ENCODE results near the gene PEF1. TPM values are rescaled to one million over a fixed set of nuclear protein-coding genes. Genes with fewer than 3 reads are reported as not detected.
A peak's percentile ranks its signal among the peaks of the same experiment; 100 is the strongest.

Gene PEF1
- total RNA-seq, 1 donor from 2014 or later = 31.1 TPM

DNA sequence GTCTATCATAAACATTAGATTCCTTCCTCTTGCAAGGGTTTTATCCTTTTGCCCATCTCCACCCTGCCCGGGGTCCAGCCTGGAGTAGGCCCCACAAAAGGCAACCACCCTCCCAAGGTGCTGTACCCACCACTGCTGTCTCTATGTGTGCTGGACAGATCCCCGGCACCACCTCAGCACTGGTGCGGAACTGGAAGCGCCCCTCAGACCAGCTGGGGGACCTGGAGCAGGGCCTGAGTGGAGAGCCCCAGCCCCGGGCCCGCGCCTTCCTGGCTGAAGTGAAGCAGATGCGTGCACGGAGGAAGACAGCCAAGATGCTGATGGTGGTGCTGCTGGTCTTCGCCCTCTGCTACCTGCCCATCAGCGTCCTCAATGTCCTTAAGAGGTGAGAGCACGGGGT is 21.3 kb downstream of the PEF1 start:
- no peak for DNase-seq
- no peak for ATAC-seq (ENCODE audit: poor library complexity)
- intact Hi-C loops (cut with DNase I) = no loop called here

DNA sequence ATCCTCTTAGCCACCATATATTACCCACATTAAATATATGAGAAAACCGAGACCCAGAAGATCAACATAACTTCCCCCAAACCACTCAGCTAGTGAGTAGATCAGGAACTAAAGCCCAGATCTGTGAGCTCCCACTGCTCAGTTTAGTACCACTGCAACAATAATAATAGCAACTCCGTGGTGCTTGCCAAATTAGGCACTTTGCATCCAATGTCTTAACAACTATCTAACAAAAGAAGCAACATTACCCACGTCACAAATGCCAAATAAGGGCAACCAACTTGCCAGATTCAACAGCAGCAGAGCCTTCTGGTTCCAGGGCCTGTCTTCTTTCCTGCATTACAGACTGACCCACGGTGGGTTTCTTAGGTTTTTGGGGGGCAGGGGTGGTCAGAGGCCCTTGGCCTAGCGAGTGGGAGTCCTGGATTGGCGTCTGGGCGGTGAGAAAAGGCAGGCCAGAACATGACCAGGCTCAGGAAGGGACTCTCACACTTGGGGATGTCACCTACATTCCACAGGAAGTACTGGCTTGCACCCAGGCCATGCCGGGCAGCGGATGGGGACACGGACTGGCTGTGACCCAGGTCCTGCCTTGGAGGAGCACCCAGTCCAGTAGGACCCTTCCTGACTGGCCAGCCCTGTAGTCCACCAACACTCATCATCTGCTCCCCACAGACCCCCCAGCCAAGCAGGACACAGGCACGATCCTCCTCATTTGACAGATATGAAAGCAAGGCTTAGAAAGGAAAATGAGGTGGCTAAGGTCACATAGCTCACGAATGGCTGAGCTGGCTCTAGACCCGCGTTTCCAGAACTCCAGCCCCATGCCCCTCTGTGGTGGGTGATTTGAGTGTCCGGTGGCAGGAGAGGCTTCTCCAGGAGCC is 22.6 kb downstream of the PEF1 start:
- ATAC-seq (ENCODE audit: poor library complexity) (peak; percentile 26), DNase-seq (peak; percentile 61)

GRCh38 chr1:31621498-31621820 is 23.2 kb downstream of the PEF1 start:
- intact Hi-C loops (cut with DNase I) = no loop called here
- no peak for ATAC-seq (ENCODE audit: poor library complexity)
- no peak for DNase-seq

More for the DNA sequence above, 22.6 kb downstream of the PEF1 start:
- intact Hi-C loops (cut with DNase I) = no loop called here

DNA sequence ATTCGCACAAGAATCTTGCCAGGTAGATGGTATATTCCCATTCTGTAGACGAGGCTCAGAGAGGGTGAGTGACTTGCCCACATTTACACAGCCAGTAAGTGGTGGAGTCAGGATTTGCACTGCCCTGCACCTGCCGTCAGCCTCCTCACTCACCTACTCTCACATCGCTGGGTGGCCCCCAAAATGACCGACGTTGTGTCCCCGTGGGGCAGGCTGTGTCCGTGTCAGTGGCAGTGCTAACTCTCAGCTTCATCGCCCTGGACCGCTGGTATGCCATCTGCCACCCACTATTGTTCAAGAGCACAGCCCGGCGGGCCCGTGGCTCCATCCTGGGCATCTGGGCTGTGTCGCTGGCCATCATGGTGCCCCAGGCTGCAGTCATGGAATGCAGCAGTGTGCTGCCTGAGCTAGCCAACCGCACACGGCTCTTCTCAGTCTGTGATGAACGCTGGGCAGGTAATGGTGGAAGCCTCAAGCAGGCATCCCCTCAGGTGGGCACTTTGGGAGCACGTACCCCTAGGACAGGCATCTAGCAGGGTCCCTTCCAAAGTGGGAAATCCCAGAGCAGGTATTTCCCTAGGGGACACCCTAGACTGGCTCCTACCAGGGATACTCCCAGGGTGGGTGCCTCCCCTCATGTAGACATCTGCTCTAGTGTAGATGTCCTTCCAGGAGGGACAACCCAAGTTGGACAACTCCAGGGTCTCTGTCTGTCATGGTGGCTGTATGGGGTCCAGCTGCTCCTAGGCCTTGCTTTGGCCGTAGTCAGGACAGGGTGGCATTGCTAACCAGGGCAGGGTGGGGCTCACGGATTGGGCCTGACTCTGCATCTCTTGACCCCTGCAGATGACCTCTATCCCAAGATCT is 23.8 kb downstream of the PEF1 start:
- ATAC-seq (ENCODE audit: poor library complexity) (no peak), DNase-seq (no peak)
- intact Hi-C loops (cut with DNase I) = no loop called here

DNA sequence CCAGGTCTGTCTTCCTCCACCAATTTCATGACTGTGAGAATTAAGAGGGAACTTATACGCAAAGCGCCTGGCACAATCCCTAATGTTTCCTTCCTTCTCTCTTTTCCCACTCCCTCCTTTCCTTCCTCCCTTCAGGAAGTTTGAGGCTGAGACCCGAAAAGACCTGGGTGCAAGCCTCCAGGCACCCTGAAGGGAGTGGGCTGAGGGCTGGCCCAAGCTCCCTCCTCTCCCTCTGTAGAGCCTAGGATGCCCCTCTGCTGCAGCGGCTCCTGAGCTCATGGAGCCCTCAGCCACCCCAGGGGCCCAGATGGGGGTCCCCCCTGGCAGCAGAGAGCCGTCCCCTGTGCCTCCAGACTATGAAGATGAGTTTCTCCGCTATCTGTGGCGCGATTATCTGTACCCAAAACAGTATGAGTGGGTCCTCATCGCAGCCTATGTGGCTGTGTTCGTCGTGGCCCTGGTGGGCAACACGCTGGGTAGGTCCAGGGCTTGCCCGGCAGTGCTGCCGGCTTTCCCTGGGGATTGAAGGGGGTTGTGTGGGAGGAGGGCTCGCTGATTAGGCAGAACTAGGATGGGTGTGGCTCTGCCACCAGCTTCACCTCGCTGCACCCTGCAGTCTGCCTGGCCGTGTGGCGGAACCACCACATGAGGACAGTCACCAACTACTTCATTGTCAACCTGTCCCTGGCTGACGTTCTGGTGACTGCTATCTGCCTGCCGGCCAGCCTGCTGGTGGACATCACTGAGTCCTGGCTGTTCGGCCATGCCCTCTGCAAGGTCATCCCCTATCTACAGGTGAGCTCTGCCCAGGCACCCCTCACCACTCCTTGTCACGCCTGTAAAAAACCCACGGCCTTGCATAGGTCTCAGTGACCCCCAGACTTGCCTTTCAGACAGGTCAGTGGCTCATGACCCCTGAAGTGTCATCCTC is 25.5 kb downstream of the PEF1 start:
- intact Hi-C loops (cut with DNase I) = no loop called here
- DNase-seq = no peak
- ATAC-seq (ENCODE audit: poor library complexity) = no peak

DNA sequence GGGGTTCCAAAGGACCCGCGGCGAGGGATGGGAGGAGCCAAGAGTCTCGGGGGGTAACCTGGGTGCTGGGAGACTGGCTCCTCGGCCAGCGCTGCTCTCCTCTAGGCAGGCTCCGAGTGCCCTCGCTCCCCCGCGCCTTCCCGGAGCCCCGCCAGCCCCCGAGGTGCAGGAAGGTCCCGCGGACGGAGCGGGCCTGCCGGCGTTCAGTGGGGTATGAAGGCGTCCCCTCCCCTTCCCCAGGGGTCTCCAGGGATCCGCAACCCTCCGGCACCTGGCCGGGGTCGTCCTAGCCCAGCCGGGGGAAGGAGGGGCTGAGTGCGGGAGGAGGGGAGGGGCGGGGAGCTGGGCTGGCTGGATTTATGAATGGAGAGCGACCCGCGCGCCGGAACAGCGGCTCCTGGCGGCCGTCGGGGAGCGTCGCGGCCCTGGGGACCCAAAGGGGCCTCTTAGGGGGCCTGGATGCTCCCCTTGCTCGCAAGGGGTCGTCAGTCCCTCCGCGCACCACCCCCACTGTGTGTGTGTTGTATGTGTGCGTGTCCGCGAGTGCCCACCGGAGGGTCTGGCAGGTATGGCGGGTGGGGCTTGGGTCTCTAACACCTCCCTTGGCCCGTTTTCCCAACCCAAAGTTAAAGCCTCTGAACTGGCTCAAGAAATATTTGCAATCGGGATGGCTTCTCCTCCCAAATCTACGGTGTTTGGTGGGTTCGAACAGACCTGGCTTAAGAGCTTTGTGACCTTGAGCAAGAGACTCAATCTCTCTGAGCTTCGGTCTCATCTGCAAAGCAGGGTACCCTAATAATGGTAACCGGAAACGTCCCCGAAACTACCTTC is 26.5 kb downstream of the PEF1 start:
- DNase-seq = peak; percentile 67
- intact Hi-C loops (cut with DNase I) = no loop called here
- peak; percentile 62 for ATAC-seq (ENCODE audit: poor library complexity)

- intact Hi-C loops (cut with DNase I) = no loop called here
These were observed 27.3 kb downstream of the PEF1 start, which contains the start of gene HCRTR1 for GRCh38 chr1:31617218-31617915. Gene HCRTR1 (plus strand): TSS chr1:31617689. CDS start chr1:31619193, 1,504 bp downstream.

DNA sequence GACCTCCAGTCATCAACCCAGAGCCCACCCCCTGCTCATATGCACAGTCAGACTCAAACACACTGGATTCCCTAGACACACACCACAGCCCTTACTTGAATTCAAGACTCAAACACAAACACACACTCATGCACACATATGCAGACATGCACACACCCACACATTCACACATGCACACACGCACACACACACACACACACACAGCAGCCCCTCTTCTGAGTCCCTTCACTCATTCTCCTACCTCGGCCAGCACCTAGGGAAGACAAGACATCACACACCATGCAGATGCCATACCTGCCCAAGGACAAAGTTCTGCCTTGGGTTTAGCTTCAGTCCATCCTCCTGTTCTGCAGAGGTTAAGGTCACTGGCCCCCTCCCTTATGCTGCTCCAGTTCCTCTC is 28.7 kb downstream of the PEF1 start:
- ATAC-seq (ENCODE audit: poor library complexity) = no peak
- intact Hi-C loops (cut with DNase I) = no loop called here
- no peak for DNase-seq

More at GRCh38 chr1:31617218-31617915, 27.3 kb downstream of the PEF1 start, which contains the start of gene HCRTR1:
- DNase-seq (no peak), ATAC-seq (ENCODE audit: poor library complexity) (peak; percentile 14)

- intact Hi-C loops (cut with DNase I) = no loop called here
- DNase-seq = no peak
- no peak for ATAC-seq (ENCODE audit: poor library complexity)
These were observed 29.3 kb downstream of the PEF1 start for GRCh38 chr1:31615414-31615813.

DNA sequence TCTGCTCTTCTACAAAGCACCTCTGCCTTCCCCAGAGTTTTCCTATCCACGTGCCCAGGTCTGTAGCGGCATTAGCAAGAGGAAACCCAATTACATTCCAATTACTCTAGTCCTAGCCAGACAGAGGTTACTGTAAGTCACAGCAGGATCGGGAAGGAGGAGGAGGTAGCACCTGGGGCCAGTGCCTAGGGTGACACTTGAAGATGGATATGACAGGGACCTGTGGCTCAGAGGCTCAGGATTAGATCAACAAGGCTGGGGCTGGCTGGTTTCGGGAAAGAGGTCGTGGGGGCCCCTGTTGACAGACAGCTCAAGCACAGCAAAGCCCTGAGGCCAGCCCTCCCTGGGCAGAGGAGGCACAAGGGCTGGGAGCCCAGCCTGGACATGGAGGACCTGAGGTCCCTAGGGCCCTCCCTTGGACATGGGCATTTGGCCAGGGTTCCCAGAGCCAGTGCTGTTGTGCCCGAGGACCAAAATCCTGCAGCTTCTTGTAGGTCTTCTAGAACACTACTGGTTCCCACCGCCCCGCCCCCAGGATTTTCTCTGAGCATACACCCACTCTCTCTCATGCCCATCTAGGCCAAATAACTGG is 30.2 kb downstream of the PEF1 start:
- intact Hi-C loops (cut with DNase I) = loop anchor here (5.0 kb wide), 1 partner anchor 52 kb away; no protein-coding TSS in a partner anchor
- DNase-seq (no peak), ATAC-seq (ENCODE audit: poor library complexity) (no peak)

- intact Hi-C loops (cut with DNase I) = loop anchor here (5.0 kb wide), 1 partner anchor 47 kb away; no protein-coding TSS in a partner anchor
- DNase-seq = no peak
- ATAC-seq (ENCODE audit: poor library complexity) = no peak
These were observed 35.1 kb downstream of the PEF1 start for GRCh38 chr1:31609514-31610118.

GRCh38 chr1:31607360-31607759 is 37.3 kb downstream of the PEF1 start:
- no peak for ATAC-seq (ENCODE audit: poor library complexity)
- no peak for DNase-seq

DNA sequence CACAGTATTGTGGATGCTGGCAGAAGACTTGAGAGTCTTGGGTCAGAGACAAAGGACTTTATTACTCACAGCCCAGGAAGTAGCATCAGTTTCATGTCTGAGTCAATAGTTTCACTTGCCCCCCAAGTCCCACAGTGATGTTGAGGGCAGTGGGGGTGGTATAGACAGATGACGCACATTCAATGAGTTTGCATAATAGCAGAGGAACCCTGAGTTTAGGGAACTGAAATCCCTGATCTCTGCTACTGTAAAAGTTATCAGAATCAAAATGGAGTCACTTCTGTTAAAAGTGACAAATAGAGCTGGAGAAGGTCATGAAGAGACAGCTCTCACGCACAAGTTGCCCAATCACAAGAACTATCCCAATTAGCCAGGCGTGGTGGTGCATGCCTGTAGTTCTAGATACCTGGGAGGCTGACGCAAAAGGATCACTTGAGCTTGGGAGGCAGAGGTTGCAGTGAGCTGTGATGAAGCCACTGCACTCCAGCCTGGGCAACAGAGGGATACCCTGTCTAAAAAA is 38.7 kb downstream of the PEF1 start:
- no peak for ATAC-seq (ENCODE audit: poor library complexity)
- intact Hi-C loops (cut with DNase I) = no loop called here
- DNase-seq = no peak

More at GRCh38 chr1:31607360-31607759, 37.3 kb downstream of the PEF1 start:
- intact Hi-C loops (cut with DNase I) = no loop called here

- intact Hi-C loops (cut with DNase I) = no loop called here
- no peak for ATAC-seq (ENCODE audit: poor library complexity)
- DNase-seq = no peak
These were observed 42.6 kb downstream of the PEF1 start for GRCh38 chr1:31602081-31602480.

GRCh38 chr1:31600641-31601040 is 44.0 kb downstream of the PEF1 start:
- intact Hi-C loops (cut with DNase I) = no loop called here
- no peak for ATAC-seq (ENCODE audit: poor library complexity)
- DNase-seq = no peak

DNA sequence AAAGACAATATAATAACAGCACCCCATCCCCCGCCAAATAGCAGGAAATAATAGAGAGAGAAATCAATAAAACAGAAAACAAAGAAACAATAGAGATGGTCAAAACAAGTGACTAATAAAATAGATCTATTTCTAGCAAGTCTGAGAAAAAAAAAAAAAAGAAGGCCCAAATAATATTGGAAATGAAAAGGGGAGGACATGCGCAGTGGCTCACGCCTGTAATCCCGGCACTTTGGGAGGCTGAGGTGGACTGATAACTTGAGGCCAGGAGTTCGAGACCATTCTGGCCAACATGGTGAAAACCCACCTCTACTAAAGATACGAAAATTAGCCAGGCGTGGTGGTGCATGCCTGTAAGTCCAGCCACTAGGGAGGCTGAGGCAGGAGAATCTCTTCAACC is 45.7 kb downstream of the PEF1 start:
- no peak for ATAC-seq (ENCODE audit: poor library complexity)
- no peak for DNase-seq
- intact Hi-C loops (cut with DNase I) = no loop called here

Data from Right ventricle myocardium superior (tissue), 1 donor.